GM21515 (cell line): Measurements from ENCODE around the gene SLC38A5.
"Not testable (repeated sequence)": the region's sequence is repeated elsewhere in the genome, so short reads cannot be mapped to it uniquely, and the experiment has no call there.

Experiments used
- ATAC-seq: cut with Tn5 transposase; IDR thresholded peaks from one replicate; pipeline ENCODE4 v1.9.1; 2021; ENCODE audit not compliant: unreplicated experiment

The SLC38A5 gene

GRCh38 chrX:48470833-48471118, 716 bp upstream of the SLC38A5 start:
- no peak for ATAC-seq

DNA sequence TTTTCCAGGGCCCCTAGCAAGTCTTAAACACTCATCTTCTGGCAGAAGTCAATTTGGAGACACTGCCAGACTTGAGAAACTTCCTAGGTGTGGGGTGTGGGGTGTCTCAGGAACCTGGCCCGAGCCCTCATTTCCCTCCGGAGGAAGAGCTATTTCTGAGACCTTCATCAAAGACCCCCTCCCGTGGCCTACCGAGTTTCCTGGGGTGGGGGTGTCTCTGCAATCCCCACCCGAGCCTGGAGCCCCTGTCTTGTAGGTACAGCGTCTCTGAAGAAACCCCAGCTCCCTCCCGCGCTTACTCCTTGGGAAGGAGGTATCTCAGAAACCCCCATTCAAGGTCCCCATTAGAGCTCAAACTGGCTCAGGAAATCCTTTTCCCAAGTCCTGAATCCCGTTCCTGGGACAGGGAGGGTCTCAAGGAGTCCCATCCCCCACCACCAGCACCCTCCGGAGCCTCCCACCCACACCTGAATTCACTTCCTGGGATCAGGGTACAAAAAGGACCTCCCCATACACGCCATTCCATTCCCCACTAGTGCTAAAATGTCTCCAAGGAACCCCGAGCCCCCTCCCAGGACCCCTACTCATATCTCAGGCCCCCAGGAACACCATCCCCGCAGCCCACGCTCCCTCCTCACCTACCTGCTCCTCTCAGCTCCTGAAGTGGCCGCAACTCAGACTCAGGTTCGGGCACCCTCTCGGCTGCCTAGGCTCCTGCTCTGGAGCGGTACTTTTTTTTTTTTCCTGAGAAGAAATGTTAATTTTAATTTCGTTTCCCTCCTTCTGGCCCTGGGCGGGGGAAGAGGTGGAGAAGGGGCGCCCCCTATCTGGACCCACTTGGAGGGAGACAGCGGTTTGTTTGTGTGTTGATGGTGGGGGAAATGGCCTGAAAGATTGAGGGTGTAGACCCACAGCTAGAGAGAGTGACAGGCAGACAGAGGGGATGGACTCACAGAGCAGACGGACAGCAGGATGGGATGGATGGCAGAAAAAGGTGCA, 1.1 kb downstream of the SLC38A5 start:
- peak; percentile 56 for ATAC-seq

DNA sequence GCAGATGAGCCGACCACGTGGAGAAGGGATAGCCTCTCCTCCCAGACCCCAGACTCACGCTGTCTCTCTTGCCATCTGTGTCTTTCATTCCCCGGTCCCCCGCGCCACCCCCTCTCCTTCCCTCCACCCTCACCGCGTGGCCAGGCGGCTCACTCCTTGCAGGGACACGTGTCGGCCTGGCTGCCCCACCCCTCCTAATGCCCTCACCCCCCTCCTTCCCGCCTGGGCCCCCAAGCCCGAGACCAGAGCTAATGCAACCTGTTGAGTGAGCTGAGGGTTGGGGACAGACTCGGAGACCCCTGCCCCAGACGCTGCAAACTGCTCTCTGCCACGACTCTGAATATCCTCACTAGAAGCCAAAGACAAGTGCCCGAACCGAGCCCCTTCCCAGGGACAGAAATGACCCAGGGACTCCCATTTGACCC, 1.8 kb downstream of the SLC38A5 start:
- ATAC-seq: no peak

GRCh38 chrX:48467281-48467761, 2.7 kb downstream of the SLC38A5 start:
- no peak for ATAC-seq

GRCh38 chrX:48466696-48467095, 3.4 kb downstream of the SLC38A5 start:
- no peak for ATAC-seq

GRCh38 chrX:48465336-48465933, 4.6 kb downstream of the SLC38A5 start:
- ATAC-seq: no peak

- ATAC-seq: no peak
These were observed 8.2 kb downstream of the SLC38A5 start for GRCh38 chrX:48461830-48462229.

- no peak for ATAC-seq
These were observed 9.5 kb downstream of the SLC38A5 start for GRCh38 chrX:48460606-48461005.

DNA sequence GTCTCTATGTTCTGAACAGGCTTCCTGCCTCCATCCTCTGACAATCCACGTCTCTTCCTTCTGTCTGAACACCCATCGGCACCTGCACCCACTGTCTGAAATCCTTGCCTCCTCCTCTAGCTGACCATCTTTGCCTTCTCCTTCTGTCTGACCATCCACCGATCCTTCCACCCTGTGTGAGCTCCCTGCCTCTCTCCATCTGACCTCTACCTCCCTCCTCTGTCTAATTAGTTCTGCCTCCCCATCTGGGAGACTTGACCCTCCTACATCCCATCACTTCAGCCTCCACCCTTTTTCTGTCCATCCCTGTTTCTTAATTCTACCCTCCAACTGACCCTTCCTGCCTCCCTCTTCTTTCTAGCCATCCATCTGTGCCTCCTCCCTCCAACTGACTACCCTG, 10.0 kb downstream of the SLC38A5 start:
- no peak for ATAC-seq

GRCh38 chrX:48459483-48459882, 10.6 kb downstream of the SLC38A5 start:
- no peak for ATAC-seq

- no peak for ATAC-seq
These were observed 11.3 kb downstream of the SLC38A5 start for GRCh38 chrX:48458711-48459110.

DNA sequence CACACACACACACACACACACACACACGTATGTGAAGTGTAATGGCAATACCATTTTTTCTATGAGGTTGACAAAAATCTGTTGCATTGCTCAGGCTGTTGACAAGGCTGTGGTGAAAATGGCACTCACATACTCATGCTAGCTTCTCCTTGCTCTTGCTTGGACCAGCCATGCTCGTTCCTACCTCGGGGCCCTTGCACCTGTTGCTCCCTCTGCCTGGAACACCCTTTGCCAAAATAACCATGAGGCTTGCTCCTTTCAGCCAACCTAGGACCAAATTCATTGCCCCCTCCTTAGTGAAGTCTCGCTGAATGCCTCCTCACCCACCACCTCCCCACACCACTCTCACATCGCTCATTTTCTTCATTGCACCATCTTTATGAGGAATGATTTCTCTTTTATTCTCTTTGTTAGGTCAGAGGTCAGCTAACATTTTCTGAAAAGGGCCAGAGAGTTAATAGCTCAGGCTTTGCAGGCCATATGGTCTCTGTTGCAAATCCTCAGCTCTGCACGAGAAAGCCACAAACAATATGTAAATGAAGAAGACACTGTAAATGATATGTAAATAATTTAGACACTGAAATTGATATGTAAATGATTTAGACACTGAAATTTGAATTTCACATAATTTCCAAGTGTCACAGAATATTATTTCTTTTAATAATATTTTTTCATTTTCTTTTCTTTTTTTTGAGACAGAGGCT, 13.3 kb downstream of the SLC38A5 start:
- no peak for ATAC-seq

DNA sequence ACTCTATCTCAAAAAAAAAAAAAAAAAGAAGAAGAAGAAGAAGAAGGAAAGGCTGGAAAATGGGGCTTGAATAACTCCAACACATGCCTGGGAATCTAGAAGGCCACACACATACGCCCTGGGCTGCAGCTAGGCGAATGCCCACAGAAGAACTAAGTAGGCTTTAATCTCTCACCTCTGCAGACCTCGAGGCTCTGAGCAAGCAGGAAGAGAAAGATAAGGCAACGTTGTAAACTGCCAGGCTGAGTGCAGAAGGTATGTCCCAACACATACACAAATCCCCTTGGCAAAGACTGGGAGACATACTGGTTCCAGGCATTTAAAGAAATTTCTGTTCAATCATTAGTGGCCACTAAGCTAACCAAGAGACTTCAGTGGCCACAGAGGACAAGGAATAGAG, 18.4 kb downstream of the SLC38A5 start:
- ATAC-seq: no peak

GRCh38 chrX:48450076-48450475, 20.0 kb downstream of the SLC38A5 start:
- no peak for ATAC-seq

GRCh38 chrX:48447201-48447600, 22.9 kb downstream of the SLC38A5 start:
- ATAC-seq: not testable (repeated sequence)

GRCh38 chrX:48433713-48434112, 36.3 kb downstream of the SLC38A5 start:
- ATAC-seq: not testable (repeated sequence)

DNA sequence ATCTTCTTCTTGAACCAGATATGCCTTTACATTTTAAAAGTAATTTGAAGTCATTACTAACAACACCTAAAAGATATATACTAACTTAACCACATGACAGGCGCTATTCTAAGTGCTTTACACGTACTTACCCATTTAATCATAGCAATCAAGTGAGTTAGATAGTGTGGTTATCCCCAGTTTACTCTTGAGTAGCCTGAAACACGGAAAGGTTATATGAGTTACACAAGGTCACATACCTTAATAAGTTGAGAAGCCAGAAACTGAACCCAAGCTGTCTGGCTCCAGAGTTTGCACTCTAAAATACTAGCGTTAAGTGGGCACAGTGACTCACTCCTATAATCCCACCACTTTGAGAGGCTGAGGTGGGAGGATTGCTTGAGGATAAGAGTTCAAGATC, 39.9 kb downstream of the SLC38A5 start:
- not testable (repeated sequence) for ATAC-seq

DNA sequence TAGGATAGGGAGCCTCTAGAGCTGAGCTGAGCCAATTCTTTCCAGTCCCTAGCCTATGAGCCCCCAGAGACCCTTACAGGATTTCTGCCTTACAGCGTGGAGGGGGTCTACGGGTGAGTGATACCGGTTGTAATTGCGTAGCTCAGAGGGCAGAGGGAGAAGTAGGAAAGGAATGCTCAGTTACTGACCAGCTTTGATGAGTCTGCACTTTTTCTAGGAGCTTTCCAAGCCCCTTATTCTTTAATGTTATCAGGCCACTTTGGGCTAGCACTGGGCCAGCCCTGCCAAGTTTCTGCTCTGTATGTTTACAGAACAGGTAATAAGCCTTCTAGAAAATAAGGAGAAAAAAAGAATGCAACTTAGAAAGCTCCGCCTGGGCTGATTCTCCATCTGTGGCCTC, 40.5 kb downstream of the SLC38A5 start:
- not testable (repeated sequence) for ATAC-seq

DNA sequence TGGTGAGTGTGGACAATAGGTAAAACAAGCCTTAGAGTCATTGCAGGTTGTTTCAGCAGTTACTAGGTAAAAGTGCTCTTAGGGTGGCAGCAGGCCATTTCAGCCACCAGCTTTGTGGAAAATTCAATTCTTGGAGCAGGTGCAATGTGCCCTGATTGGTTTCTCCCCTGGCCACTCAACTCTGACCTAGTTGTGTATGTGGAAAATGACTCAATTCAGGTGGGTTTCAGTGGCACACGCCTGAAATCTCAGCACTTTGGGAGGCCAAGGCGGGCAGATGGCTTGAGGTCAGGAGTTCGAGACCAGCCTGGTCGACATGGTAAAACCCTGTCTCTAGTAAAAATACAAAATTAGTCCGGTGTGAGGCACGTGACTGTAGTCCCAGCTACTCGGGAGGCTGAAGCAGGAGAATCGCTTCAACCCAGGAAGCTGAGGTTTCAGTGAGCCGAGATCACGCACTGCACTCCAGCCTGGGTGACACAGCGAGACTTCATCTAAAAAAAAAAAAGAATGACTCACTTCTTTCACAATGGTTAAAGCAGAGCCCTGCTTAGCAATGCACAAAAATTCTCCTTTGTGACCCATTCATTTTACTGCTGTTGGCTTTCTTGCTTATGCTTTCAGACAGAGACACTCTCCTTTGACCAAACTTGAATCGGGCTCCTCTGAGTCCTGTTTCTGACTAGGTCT, 42.9 kb downstream of the SLC38A5 start:
- not testable (repeated sequence) for ATAC-seq

GRCh38 chrX:48411860-48412259, 58.2 kb downstream of the SLC38A5 start, which contains the start of gene SSX4B:
SSX4B (minus strand) TSS chrX:48411960; CDS start chrX:48411372, 588 bp downstream.
- ATAC-seq: not testable (repeated sequence)
